Esophagus (tissue), 2 donors: ENCODE results near the gene SPATA31E1. TPM values are rescaled to one million over a fixed set of nuclear protein-coding genes. Genes with fewer than 3 reads are reported as not detected.
"Not testable (repeated sequence)": the region's sequence is repeated elsewhere in the genome, so short reads cannot be mapped to it uniquely, and the experiment has no call there.

ENCODE experiments used
- H3K27ac ChIP-seq, 2 donors: one replicate each; pipeline ENCODE4 v1.5.1; 2013; ENCODE audit warnings: low read depth in 2 of 2, mild to moderate bottlenecking in 2 of 2, inconsistent platforms in 1 of 2, low read length in 1 of 2, moderate library complexity in 1 of 2
- H3K27me3 ChIP-seq, 2 donors: one replicate each; pipeline ENCODE4 v1.6.1; 2013; ENCODE audit warnings: low read length in 2 of 2, control low read depth in 1 of 2, mild to moderate bottlenecking in 1 of 2; ENCODE audit not compliant: insufficient read depth in 2 of 2, control insufficient read depth in 1 of 2
- H3K36me3 ChIP-seq, 2 donors: one replicate each; pipeline ENCODE4 v1.6.1; 2013; ENCODE audit warnings: low read length in 1 of 2; ENCODE audit not compliant: control insufficient read depth in 2 of 2, insufficient read depth in 2 of 2
- H3K4me1 ChIP-seq, 2 donors: one replicate each; pipeline ENCODE4 v1.6.1; 2013; ENCODE audit warnings: low read length in 1 of 2; ENCODE audit not compliant: control insufficient read depth in 2 of 2, insufficient read depth in 2 of 2
- H3K4me3 ChIP-seq, 2 donors: one replicate each; pipeline ENCODE4 v1.5.1; 2013; ENCODE audit warnings: low read length in 2 of 2, mild to moderate bottlenecking in 2 of 2, low read depth in 1 of 2, moderate library complexity in 1 of 2
- H3K9me3 ChIP-seq, 2 donors: one replicate each; pipeline ENCODE4 v1.6.1; 2013; ENCODE audit warnings: mild to moderate bottlenecking in 2 of 2, low read depth in 1 of 2, low read length in 1 of 2, moderate library complexity in 1 of 2; ENCODE audit not compliant: control insufficient read depth in 2 of 2, insufficient read depth in 1 of 2
- WGBS, 2 donors: extraction: QIAGEN DNeasy Blood & Tissue Kit; methylation state at CpG; one replicate each; pipeline ENCODE4 v1.1.7; 2013; 5-methylcytosine and 5-hydroxymethylcytosine counted together
- polyA plus RNA-seq, 2 donors: library from polyadenylated mRNA; stranded (reverse); fragments of 200-250 nt; gene quantifications; one replicate each; pipeline ENCODE4 v1.2.3, GENCODE V29; 2013
- donor health status: healthy with polysubstance abuse.
- donor health status: Bipolar disorder and iron deficiency.

The SPATA31E1 gene
- polyA plus RNA-seq, 2 donors: not detected

GRCh38 chr9:87850391-87850790 is 32.3 kb upstream of the SPATA31E1 start:
- Histone ChIP-seq H3K36me3 (no peaks in the 10 kb centered on the region), H3K4me1 (no peaks in the 10 kb centered on the region), H3K27ac (no peak overlapping the region), H3K27me3 (no peaks in the 10 kb centered on the region), H3K4me3 (no peak overlapping the region), H3K9me3 (no peaks in the 10 kb centered on the region)
- WGBS, 2 donors: 65 to 72% methylated on average over 4 of the region's 4 CpGs

- H3K27me3 ChIP-seq, H3K4me1 ChIP-seq, H3K9me3 ChIP-seq, H3K4me3 ChIP-seq, H3K27ac ChIP-seq, H3K36me3 ChIP-seq: not testable (repeated sequence)
- 74 to 76% methylated on average over 4 of the region's 4 CpGs for WGBS, 2 donors
These were observed 31.5 kb upstream of the SPATA31E1 start for GRCh38 chr9:87851186-87851585.

- WGBS, 2 donors: 84 to 89% methylated on average over 7 of the region's 7 CpGs
- Histone ChIP-seq H3K9me3 (peaks cover 4 to 9% of the 10 kb centered on the region in 2 donors), H3K36me3 (no peaks in the 10 kb centered on the region), H3K27ac (no peak overlapping the region), H3K4me1 (no peaks in the 10 kb centered on the region), H3K27me3 (no peaks in the 10 kb centered on the region), H3K4me3 (no peak overlapping the region)
These were observed 29.4 kb upstream of the SPATA31E1 start for GRCh38 chr9:87853302-87853701.

- Histone ChIP-seq H3K4me3 (no peak overlapping the region), H3K4me1 (no peaks in the 10 kb centered on the region), H3K9me3 (peaks cover 4 to 10% of the 10 kb centered on the region in 2 donors), H3K27ac (no peak overlapping the region), H3K36me3 (no peaks in the 10 kb centered on the region), H3K27me3 (no peaks in the 10 kb centered on the region)
- 79 to 82% methylated on average over 3 of the region's 3 CpGs for WGBS, 2 donors
These were observed 28.6 kb upstream of the SPATA31E1 start for GRCh38 chr9:87853876-87854579.

- 53 to 76% methylated on average over 5 of the region's 5 CpGs for WGBS, 2 donors
- peaks cover 4 to 13% of the 10 kb centered on the region in 2 donors for H3K9me3 ChIP-seq
These were observed 28.1 kb upstream of the SPATA31E1 start for GRCh38 chr9:87854580-87854955.

GRCh38 chr9:87855061-87855460 is 27.6 kb upstream of the SPATA31E1 start:
- no peaks in the 10 kb centered on the region for H3K27me3 ChIP-seq
- WGBS, 2 donors: 77 to 81% methylated on average over 3 of the region's 3 CpGs

More at GRCh38 chr9:87854580-87854955, 28.1 kb upstream of the SPATA31E1 start:
- Histone ChIP-seq H3K36me3 (no peaks in the 10 kb centered on the region), H3K4me3 (no peak overlapping the region), H3K27ac (no peak overlapping the region), H3K27me3 (no peaks in the 10 kb centered on the region), H3K4me1 (no peaks in the 10 kb centered on the region)

GRCh38 chr9:87857141-87857947 is 25.3 kb upstream of the SPATA31E1 start:
- no peaks in the 10 kb centered on the region for H3K4me1 ChIP-seq
- H3K27ac ChIP-seq: no peak overlapping the region
- H3K36me3 ChIP-seq: no peaks in the 10 kb centered on the region
- no peaks in the 10 kb centered on the region for H3K27me3 ChIP-seq
- peaks cover 4 to 13% of the 10 kb centered on the region in 2 donors for H3K9me3 ChIP-seq
- H3K4me3 ChIP-seq: no peak overlapping the region
- WGBS, 2 donors: 89 to 94% methylated on average over 28 to 29 of the region's 29 CpGs

More at GRCh38 chr9:87855061-87855460, 27.6 kb upstream of the SPATA31E1 start:
- Histone ChIP-seq H3K27ac (no peak overlapping the region), H3K9me3 (peaks cover 4 to 13% of the 10 kb centered on the region in 2 donors), H3K4me1 (no peaks in the 10 kb centered on the region), H3K36me3 (no peaks in the 10 kb centered on the region), H3K4me3 (no peak overlapping the region)

- Histone ChIP-seq H3K27ac (no peak overlapping the region), H3K4me1 (no peaks in the 10 kb centered on the region), H3K9me3 (peaks cover 7 to 13% of the 10 kb centered on the region in 2 donors), H3K4me3 (no peak overlapping the region), H3K36me3 (no peaks in the 10 kb centered on the region), H3K27me3 (no peaks in the 10 kb centered on the region)
- WGBS, 2 donors: 93 to 94% methylated on average over 8 of the region's 8 CpGs
These were observed 24.7 kb upstream of the SPATA31E1 start for GRCh38 chr9:87857948-87858335.

GRCh38 chr9:87859137-87859536 is 23.5 kb upstream of the SPATA31E1 start:
- Histone ChIP-seq H3K4me3 (no peak overlapping the region), H3K36me3 (no peaks in the 10 kb centered on the region), H3K27me3 (no peaks in the 10 kb centered on the region), H3K4me1 (no peaks in the 10 kb centered on the region), H3K27ac (no peak overlapping the region), H3K9me3 (peaks cover 7 to 13% of the 10 kb centered on the region in 2 donors)
- WGBS, 2 donors: 95 to 98% methylated on average over 26 to 27 of the region's 27 CpGs
